Measurements from ENCODE around the gene NOTCH4. TPM values are rescaled to one million over a fixed set of nuclear protein-coding genes. Genes with fewer than 3 reads are reported as not detected.

Gene NOTCH4
- total and polyA plus RNA-seq, 12 donors: 7.1 to 136 (median 20.2) TPM

DNA sequence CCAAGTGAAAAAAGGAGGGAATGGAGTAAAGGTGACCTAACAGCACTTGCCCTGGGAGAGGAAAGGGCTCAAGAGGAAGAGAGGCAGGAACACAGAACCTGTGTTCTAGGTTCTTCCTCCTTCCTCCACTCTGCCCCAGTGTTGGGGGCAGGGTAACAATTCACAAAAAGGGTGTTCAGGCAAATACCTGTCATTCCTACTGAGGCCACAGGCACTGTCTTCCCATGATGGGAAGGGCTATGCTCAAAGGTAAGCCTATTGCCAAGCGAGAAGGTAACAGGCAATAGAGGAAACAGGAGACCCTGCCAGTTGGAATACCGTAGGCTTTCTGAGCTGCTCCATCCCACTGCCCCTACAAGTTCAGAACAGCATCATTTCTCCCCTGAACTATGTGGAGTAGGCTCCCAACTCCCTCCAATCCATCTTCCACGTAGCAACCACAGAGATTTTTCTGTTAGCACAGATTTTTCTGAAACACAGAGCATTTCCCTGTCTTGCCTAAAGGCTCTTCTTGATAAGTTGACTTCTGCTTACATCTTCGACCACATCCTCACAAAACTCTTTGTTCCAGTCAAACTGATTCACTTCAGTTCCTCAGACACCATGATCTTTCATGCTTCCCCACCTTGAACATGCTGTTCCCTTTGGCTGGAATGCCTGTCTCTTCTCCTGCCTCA, 50.7 kb downstream of the NOTCH4 start:
- DNase-seq: no peak
- intact Hi-C loops (cut with DNase I): no loop called here
- H3K4me3 ChIP-seq: no peak overlapping the region
- TF ChIP-seq CTCF (IDR thresholded peaks at IDR 0.05) (no peak), POLR2A (IDR thresholded peaks at IDR 0.05) (no peak)
- H3K27me3 ChIP-seq: no peaks in the 10 kb centered on the region
- peaks cover 23 to 31% of the 10 kb centered on the region in 2 donors for H3K4me1 ChIP-seq (replicated peaks in 1 of 2)
- H3K27ac ChIP-seq: no peak overlapping the region
- no peaks in the 10 kb centered on the region for H3K9me3 ChIP-seq (replicated peaks in 1 of 3)
- H3K36me3 ChIP-seq (replicated peaks in 1 of 2): peaks cover 0 to 22% of the 10 kb centered on the region in 2 donors
- WGBS, 4 donors: 72 to 86% (median 79%) methylated on average over 4 of the region's 4 CpGs

DNA sequence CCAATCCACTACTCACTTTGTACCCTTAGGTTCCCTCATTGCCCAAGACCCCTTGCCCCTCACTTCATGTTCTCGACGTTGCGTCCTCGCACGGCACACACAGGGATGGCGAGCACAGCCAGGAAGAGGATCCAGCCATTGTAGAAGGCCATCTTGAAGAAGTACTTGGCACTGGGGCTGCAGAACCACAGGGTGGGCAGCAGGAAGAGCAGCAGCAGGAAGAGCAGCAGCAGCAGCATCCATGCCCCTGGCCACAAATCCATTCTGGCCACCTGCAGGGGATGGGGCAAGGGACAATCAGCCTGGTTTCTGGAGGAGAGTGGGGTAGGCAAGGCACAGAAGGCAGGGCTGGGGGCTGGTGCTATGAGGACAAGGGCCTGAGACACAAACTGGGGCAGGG, 52.6 kb downstream of the NOTCH4 start:
- Histone ChIP-seq H3K4me3 (no peak overlapping the region), H3K36me3 (replicated peaks in 1 of 2) (peaks cover 0 to 41% of the 10 kb centered on the region in 2 donors), H3K27ac (no peak overlapping the region), H3K27me3 (no peaks in the 10 kb centered on the region), H3K4me1 (replicated peaks in 1 of 2) (peaks cover 11 to 18% of the 10 kb centered on the region in 2 donors), H3K9me3 (replicated peaks in 1 of 3) (no peaks in the 10 kb centered on the region)
- TF ChIP-seq POLR2A (IDR thresholded peaks at IDR 0.05): no peak
- TF ChIP-seq CTCF (IDR thresholded peaks at IDR 0.05): no peak
- DNase-seq: no peak
- intact Hi-C loops (cut with DNase I): no loop called here
- WGBS, 4 donors: 94 to 97% (median 95%) methylated on average over 6 of the region's 6 CpGs

GRCh38 chr6:32170294-32170693, 53.6 kb downstream of the NOTCH4 start:
- Histone ChIP-seq H3K27ac (no peak overlapping the region), H3K4me1 (replicated peaks in 1 of 2) (peaks cover 6 to 15% of the 10 kb centered on the region in 2 donors), H3K27me3 (no peaks in the 10 kb centered on the region), H3K4me3 (no peak overlapping the region), H3K36me3 (replicated peaks in 1 of 2) (peaks cover 0 to 41% of the 10 kb centered on the region in 2 donors), H3K9me3 (replicated peaks in 1 of 3) (no peaks in the 10 kb centered on the region)
- WGBS, 4 donors: 91 to 97% (median 94%) methylated on average over 8 to 11 of the region's 11 CpGs
- TF ChIP-seq CTCF (IDR thresholded peaks at IDR 0.05) (no peak), POLR2A (IDR thresholded peaks at IDR 0.05) (no peak)
- no peak for DNase-seq
- intact Hi-C loops (cut with DNase I): no loop called here

GRCh38 chr6:32168807-32169591, 54.9 kb downstream of the NOTCH4 start:
- no peak overlapping the region for H3K4me3 ChIP-seq
- no peaks in the 10 kb centered on the region for H3K27me3 ChIP-seq
- WGBS, 4 donors: 74 to 89% (median 84%) methylated on average over 7 to 11 of the region's 11 CpGs
- H3K36me3 ChIP-seq (replicated peaks in 1 of 2): peaks cover 0 to 41% of the 10 kb centered on the region in 2 donors
- peak overlapping the region in 1 of 5 donors; percentile 10 for H3K27ac ChIP-seq
- H3K9me3 ChIP-seq (replicated peaks in 1 of 3): no peaks in the 10 kb centered on the region
- intact Hi-C loops (cut with DNase I): loop anchor here in 1 of 2 donors (10.0 kb wide), 1 partner anchor 54 kb away; no protein-coding TSS in a partner anchor
- H3K4me1 ChIP-seq (replicated peaks in 1 of 2): peaks cover 0 to 6% of the 10 kb centered on the region in 2 donors
- TF ChIP-seq POLR2A (IDR thresholded peaks at IDR 0.05) (no peak), CTCF (IDR thresholded peaks at IDR 0.05) (no peak)
- DNase-seq: no peak

Data from adrenal gland (tissue), 12 donors.